HL-60 (cell line): ENCODE measurements around the gene SYNPO2.

ENCODE experiments used
- CTCF ChIP-seq: IDR thresholded peaks from one replicate; pipeline ENCODE4 v1.5.1; 2011; ENCODE audit warnings: low read length, control low read depth, inconsistent platforms; ENCODE audit not compliant: insufficient read depth
- GABPA ChIP-seq: IDR thresholded peaks from 2 replicates; pipeline ENCODE4 v1.6.1; 2012; ENCODE audit warnings: low read depth
- POLR2AphosphoS5 ChIP-seq: IDR thresholded peaks from 2 replicates; pipeline ENCODE4 v1.6.1; 2012; ENCODE audit warnings: low read depth
- REST ChIP-seq: IDR thresholded peaks from 2 replicates; pipeline ENCODE4 v1.6.1; 2012; ENCODE audit warnings: low read depth; ENCODE audit not compliant: insufficient replicate concordance

- no peak for TF ChIP-seq CTCF
- no peak for TF ChIP-seq POLR2AphosphoS5
- TF ChIP-seq REST = no peak
- no peak for TF ChIP-seq GABPA
Observed at GRCh38 chr4:118975449-118976192, 87.0 kb downstream of the SYNPO2 start.
